ENCODE measurements around the gene TTC3. TPM values are rescaled to one million over a fixed set of nuclear protein-coding genes. Genes with fewer than 3 reads are reported as not detected.

Gene TTC3
- total RNA-seq, 1 experiment from 2014 or later: 29.0 TPM

- CTCF ChIA-PET: interaction anchor here (0.6 to 1.5 kb wide), 3 partner anchors 72 to 106 kb away, joined by 3 to 5 read pairs (median 4); no protein-coding TSS in a partner anchor
- POLR2A ChIA-PET: no interaction called here
- H3K4me1 Mint-ChIP-seq: no peaks in the 10 kb centered on the region
- H3K27ac Mint-ChIP-seq: no peak overlapping the region
- TF ChIP-seq FOXP1 (CRISPR knock-in tag; IDR thresholded peaks at IDR 0.05; ENCODE audit: borderline replicate concordance) (no peak), AFF4 (CRISPR knock-in tag; IDR thresholded peaks at IDR 0.05; ENCODE audit: borderline replicate concordance) (no peak), ZNF281 (CRISPR knock-in tag; IDR thresholded peaks at IDR 0.05) (no peak), RELA (CRISPR knock-in tag; IDR thresholded peaks at IDR 0.05; ENCODE audit: borderline replicate concordance) (no peak), IRF2 (CRISPR knock-in tag; IDR thresholded peaks at IDR 0.05; ENCODE audit: borderline replicate concordance, low read depth) (no peak), IRF1 (CRISPR knock-in tag; IDR thresholded peaks at IDR 0.05) (no peak), ATF2 (CRISPR knock-in tag; IDR thresholded peaks at IDR 0.05; ENCODE audit: borderline replicate concordance, low read depth) (no peak)
- TF ChIP-seq, protein P1, sequence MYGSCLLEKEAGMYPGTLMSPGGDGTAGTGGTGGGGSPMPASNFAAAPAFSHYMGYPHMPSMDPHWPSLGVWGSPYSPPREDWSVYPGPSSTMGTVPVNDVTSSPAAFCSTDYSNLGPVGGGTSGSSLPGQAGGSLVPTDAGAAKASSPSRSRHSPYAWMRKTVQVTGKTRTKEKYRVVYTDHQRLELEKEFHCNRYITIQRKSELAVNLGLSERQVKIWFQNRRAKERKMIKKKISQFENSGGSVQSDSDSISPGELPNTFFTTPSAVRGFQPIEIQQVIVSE (CRISPR knock-in tag; IDR thresholded peaks at IDR 0.05; ENCODE audit: borderline replicate concordance): no peak
- TF ChIP-seq, protein P2, sequence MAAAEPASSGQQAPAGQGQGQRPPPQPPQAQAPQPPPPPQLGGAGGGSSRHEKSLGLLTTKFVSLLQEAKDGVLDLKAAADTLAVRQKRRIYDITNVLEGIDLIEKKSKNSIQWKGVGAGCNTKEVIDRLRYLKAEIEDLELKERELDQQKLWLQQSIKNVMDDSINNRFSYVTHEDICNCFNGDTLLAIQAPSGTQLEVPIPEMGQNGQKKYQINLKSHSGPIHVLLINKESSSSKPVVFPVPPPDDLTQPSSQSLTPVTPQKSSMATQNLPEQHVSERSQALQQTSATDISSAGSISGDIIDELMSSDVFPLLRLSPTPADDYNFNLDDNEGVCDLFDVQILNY (CRISPR knock-in tag; IDR thresholded peaks at IDR 0.05): no peak
- TF ChIP-seq, protein P3, sequence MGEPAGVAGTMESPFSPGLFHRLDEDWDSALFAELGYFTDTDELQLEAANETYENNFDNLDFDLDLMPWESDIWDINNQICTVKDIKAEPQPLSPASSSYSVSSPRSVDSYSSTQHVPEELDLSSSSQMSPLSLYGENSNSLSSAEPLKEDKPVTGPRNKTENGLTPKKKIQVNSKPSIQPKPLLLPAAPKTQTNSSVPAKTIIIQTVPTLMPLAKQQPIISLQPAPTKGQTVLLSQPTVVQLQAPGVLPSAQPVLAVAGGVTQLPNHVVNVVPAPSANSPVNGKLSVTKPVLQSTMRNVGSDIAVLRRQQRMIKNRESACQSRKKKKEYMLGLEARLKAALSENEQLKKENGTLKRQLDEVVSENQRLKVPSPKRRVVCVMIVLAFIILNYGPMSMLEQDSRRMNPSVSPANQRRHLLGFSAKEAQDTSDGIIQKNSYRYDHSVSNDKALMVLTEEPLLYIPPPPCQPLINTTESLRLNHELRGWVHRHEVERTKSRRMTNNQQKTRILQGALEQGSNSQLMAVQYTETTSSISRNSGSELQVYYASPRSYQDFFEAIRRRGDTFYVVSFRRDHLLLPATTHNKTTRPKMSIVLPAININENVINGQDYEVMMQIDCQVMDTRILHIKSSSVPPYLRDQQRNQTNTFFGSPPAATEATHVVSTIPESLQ (CRISPR knock-in tag; IDR thresholded peaks at IDR 0.05): no peak
- DNase-seq (ENCODE audit: low spot score): no peak
- no peak for ATAC-seq
- H3K9me3 Mint-ChIP-seq: no peaks in the 10 kb centered on the region
- no peaks in the 10 kb centered on the region for H3K36me3 Mint-ChIP-seq
- no peak overlapping the region for H3K4me3 Mint-ChIP-seq
- no peaks in the 10 kb centered on the region; the same call in 1 of the 2 replicates for H3K27me3 Mint-ChIP-seq (ENCODE audit: low read depth)
These were observed 9.3 kb downstream of the TTC3 start for GRCh38 chr21:37082375-37082774.

All from WTC11 (cell line).